Cardiac muscle cell (in vitro differentiated cells and primary cell): Measurements from ENCODE around the gene PGLYRP3. TPM values are rescaled to one million over a fixed set of nuclear protein-coding genes. Genes with fewer than 3 reads are reported as not detected.

ENCODE experiments used
- DNase-seq, 2 donors: peaks; one replicate each; pipeline versions ENCODE4 v3.0.0 to v3.0.0-alpha.2; 2010 to 2017; ENCODE audit warnings: low read depth in 1 of 2, low spot score in 1 of 2
- H3K27ac ChIP-seq: fragments of 200-600 bp; sonication (generic); 2 replicates; pipeline ENCODE4 v1.5.1; 2016
- H3K27me3 ChIP-seq: fragments of 200-600 bp; sonication (generic); 2 replicates; pipeline ENCODE4 v1.6.0; 2016; ENCODE audit warnings: control low read depth
- H3K36me3 ChIP-seq: fragments of 200-600 bp; sonication (generic); 2 replicates; pipeline ENCODE4 v1.5.1; 2016; ENCODE audit warnings: control low read depth
- H3K4me1 ChIP-seq: fragments of 200-600 bp; sonication (generic); 2 replicates; pipeline ENCODE4 v1.8.1; 2017; ENCODE audit warnings: low read depth, mild to moderate bottlenecking, mixed run types
- H3K4me3 ChIP-seq: fragments of 200-600 bp; sonication (generic); 2 replicates; pipeline ENCODE4 v1.5.1; 2016; ENCODE audit warnings: mild to moderate bottlenecking
- H3K9me3 ChIP-seq: fragments of 200-600 bp; sonication (generic); 2 replicates; pipeline ENCODE4 v1.5.1; 2017; ENCODE audit warnings: low read depth, mild to moderate bottlenecking, control low read depth
- polyA plus RNA-seq: library from polyadenylated mRNA; unstranded; fragments of >200 nt; fragmentation: Nextera tagmentation; extraction: Ambion mirVana; gene quantifications from 2 replicates; pipeline ENCODE4 v1.2.1, GENCODE V29; 2016
- total RNA-seq: library from RNA; depleted of rRNA; stranded (reverse); fragments of >200 nt; gene quantifications from 2 replicates; pipeline ENCODE4 v1.2.3, GENCODE V29; 2016
- TF ChIP-seq, protein P1 (sequence below): IDR thresholded peaks from 2 replicates; pipeline ENCODE4 v1.5.1; 2012; ENCODE audit warnings: low read depth, mild to moderate bottlenecking, low read length

The PGLYRP3 gene
- total and polyA plus RNA-seq, 2 experiments from 2014 or later, result not detected

- Histone ChIP-seq H3K4me3 (no peak overlapping the region), H3K27me3 (no peaks in the 10 kb centered on the region), H3K36me3 (no peaks in the 10 kb centered on the region), H3K9me3 (no peaks in the 10 kb centered on the region), H3K4me1 (no peaks in the 10 kb centered on the region), H3K27ac (no peak overlapping the region)
- DNase-seq, result no peak
- TF ChIP-seq, protein P1, sequence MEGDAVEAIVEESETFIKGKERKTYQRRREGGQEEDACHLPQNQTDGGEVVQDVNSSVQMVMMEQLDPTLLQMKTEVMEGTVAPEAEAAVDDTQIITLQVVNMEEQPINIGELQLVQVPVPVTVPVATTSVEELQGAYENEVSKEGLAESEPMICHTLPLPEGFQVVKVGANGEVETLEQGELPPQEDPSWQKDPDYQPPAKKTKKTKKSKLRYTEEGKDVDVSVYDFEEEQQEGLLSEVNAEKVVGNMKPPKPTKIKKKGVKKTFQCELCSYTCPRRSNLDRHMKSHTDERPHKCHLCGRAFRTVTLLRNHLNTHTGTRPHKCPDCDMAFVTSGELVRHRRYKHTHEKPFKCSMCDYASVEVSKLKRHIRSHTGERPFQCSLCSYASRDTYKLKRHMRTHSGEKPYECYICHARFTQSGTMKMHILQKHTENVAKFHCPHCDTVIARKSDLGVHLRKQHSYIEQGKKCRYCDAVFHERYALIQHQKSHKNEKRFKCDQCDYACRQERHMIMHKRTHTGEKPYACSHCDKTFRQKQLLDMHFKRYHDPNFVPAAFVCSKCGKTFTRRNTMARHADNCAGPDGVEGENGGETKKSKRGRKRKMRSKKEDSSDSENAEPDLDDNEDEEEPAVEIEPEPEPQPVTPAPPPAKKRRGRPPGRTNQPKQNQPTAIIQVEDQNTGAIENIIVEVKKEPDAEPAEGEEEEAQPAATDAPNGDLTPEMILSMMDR, result no peak
These were observed 536 bp upstream of the PGLYRP3 start for GRCh38 chr1:153313288-153313687.

DNA sequence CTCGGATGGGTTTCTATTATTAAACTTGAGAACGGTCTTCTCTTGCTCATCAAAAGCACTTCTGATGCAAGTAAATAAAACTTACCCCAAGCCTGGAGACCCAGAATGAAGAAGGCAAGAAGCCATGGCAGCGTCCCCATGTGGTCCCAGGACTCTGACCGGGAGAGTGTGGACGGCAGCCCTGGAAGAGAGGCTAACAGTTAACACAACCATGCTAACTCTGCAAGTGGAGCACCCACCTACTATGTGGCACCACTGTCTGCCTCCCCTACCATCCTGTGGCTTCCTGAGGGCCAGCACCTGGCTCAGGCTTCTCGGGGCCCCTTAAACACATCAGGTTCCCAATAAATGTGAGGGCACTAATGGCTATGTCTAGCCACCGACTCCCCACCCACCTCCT lies 2.2 kb downstream of the PGLYRP3 start:
- TF ChIP-seq, protein P1, result no peak
- no peaks in the 10 kb centered on the region for H3K27me3 ChIP-seq
- no peak overlapping the region for H3K4me3 ChIP-seq
- H3K9me3 ChIP-seq, result no peaks in the 10 kb centered on the region
- H3K36me3 ChIP-seq, result no peaks in the 10 kb centered on the region
- DNase-seq, result no peak
- H3K4me1 ChIP-seq, result no peaks in the 10 kb centered on the region
- H3K27ac ChIP-seq, result no peak overlapping the region

- Histone ChIP-seq H3K4me1 (no peaks in the 10 kb centered on the region), H3K27ac (no peak overlapping the region), H3K36me3 (no peaks in the 10 kb centered on the region), H3K4me3 (no peak overlapping the region), H3K9me3 (no peaks in the 10 kb centered on the region), H3K27me3 (peaks cover 6% of the 10 kb centered on the region)
- no peak for DNase-seq
- TF ChIP-seq, protein P1, result no peak
These were observed 3.3 kb downstream of the PGLYRP3 start for GRCh38 chr1:153309441-153309840.

DNA sequence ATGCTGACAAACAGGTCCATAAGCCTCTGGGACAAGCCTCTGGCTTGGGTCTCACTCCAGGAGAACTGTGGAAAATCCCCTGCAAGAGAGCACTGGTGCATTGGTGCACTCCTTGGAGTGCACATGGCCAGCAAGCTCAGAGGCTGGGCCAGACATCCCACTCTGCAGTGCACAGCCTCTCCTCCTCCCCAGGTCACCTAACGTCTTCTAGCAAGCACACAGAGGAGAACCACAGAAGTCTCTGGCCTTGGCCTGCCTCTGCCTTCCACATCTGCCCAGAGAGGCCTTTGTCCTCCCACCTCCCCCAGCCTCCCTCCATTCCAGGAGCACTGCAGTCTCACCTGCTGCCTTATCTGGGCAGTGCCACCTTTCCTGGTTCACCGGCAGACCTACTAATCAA lies 4.2 kb downstream of the PGLYRP3 start:
- no peak overlapping the region for H3K4me3 ChIP-seq
- no peaks in the 10 kb centered on the region for H3K9me3 ChIP-seq
- H3K27ac ChIP-seq, result no peak overlapping the region
- DNase-seq, result no peak
- H3K27me3 ChIP-seq, result peaks cover 6% of the 10 kb centered on the region
- TF ChIP-seq, protein P1, result no peak
- no peaks in the 10 kb centered on the region for H3K36me3 ChIP-seq
- H3K4me1 ChIP-seq, result no peaks in the 10 kb centered on the region

- Histone ChIP-seq H3K27me3 (peaks cover 6% of the 10 kb centered on the region), H3K4me1 (no peaks in the 10 kb centered on the region), H3K4me3 (no peak overlapping the region), H3K9me3 (no peaks in the 10 kb centered on the region), H3K27ac (no peak overlapping the region), H3K36me3 (no peaks in the 10 kb centered on the region)
- no peak for DNase-seq
- TF ChIP-seq, protein P1, result no peak
These were observed 5.5 kb downstream of the PGLYRP3 start for GRCh38 chr1:153307221-153307600.
